GM21717 (cell line): ENCODE data around the gene OR10P1.

Experiments used
- ATAC-seq: cut with Tn5 transposase; IDR thresholded peaks from one replicate; pipeline ENCODE4 v1.9.1; 2021; ENCODE audit warnings: mild to moderate bottlenecking, moderate library complexity; ENCODE audit not compliant: unreplicated experiment

Gene OR10P1

DNA sequence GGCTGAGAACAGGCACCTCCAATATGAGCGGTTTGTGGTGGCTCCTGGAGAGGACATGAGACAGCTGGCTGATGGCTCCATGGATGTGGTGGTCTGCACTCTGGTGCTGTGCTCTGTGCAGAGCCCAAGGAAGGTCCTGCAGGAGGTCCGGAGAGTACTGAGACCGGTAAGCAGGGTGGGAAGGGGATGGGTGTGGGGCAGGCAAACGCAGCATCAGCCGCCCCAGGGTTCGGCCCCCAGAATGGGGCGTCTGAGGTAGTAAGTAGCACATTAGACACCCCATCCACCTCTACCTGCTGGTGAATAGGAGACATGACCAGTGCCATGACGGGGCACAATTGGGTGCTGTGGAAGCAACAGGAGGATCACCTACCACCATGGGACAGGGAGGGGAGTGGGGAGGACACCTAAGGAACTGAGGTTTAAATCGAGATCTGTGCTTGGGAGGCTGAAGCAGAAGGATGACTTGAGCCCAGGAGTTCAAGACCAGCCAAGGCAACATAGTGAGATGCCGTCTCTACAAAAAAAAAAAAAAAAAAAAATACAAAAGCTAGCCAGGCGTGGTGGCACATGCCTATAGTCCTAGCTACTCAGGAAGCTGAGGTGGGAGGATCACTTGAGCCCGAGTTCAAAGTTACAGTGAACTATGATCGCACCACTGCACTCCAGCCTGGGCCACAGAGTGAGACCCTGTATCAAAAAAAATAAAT, 45.5 kb downstream of the OR10P1 start:
- ATAC-seq, result no peak

DNA sequence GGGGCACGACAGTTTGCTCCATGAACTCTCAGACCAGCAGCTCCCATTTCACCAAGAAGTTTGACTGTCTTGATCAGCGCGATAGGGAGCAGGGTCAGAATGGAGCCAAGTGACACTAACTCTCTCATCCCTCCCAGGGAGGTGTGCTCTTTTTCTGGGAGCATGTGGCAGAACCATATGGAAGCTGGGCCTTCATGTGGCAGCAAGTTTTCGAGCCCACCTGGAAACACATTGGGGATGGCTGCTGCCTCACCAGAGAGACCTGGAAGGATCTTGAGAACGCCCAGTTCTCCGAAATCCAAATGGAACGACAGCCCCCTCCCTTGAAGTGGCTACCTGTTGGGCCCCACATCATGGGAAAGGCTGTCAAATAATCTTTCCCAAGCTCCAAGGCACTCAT, 47.0 kb downstream of the OR10P1 start:
- no peak for ATAC-seq

DNA sequence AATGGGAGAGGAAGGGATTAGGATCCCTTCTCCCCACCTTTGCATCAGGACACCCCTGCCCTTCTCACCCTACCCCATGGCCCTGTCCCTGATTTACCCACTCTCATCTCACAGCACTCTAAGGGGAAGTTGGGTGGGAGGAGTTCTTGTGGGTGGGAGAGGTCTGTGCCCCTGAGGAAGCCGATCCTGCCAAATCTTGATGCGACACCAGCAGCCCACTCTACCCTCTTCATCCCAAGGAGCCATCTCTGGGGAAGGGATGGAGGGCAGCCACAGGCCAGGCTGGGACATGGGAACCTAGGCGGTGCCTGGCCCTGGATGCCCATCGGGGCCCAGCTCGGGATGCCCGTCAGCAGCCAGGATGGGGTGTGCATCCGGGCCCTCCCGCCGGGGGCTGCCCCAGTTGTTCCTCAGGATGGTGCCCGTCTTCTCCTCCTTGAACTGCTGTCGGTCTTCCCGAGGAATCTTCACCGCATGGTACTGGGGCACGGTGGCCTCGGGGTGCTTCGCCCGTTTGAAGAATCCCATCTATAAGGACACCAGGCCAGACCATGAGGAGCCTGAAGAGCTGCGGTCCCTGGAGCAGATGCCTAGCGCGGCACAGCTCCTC, 48.2 kb downstream of the OR10P1 start:
- no peak for ATAC-seq

DNA sequence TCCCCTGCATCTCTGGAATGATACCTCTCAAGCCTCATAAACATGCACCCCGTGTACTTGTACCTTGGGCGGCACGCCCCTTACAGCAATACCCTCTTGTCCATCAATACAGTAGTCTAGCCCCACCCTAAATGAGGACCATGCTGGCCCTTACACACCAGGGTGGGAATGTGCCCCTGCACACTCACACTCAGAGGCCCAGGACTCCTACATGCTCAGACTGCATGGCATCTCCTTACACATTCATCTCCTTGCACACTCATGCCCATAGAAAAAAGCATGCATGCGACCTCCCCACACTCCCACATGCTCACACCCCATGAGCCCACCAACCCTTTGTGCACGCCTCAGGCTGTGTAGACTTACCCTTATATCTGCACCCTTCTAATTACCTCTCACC, 49.0 kb downstream of the OR10P1 start:
- no peak for ATAC-seq

DNA sequence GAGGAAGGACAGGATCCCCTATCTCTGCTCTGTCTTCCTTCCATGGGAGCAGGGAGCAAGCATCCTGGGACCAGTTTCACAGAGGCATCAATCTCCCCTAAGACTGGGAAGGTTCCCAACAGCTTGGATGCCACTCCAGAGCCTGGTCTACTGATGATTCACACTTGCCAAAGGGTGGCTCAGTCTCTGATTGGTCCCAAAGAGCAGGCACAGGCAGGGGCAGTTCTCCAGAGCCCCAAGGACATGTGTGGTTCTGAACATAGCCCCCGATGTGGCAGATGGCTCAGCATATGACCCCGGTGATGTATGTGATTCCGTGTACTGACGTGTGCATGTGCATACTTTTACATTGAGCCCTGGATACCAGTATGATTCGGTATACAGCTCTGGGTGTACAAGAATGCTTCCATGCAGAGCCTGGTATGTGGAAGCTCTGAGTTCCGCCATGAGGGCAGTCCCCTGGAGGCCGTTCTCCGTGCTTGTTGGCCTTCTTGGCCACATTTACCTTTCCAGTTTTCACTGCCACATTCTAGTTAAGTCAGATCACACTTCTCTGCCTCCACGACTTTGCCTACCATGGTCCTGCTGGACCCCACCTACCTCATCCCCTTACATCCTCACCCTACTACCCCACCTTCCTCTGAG, 49.8 kb downstream of the OR10P1 start:
- no peak for ATAC-seq
